Uterus (tissue), 4 donors: Measurements from ENCODE around the gene CD93. TPM values are rescaled to one million over a fixed set of nuclear protein-coding genes. Genes with fewer than 3 reads are reported as not detected.
A peak's percentile ranks its signal among the peaks of the same experiment; 100 is the strongest.

Source experiments
- DNase-seq, 2 donors: peaks; one replicate each; pipeline ENCODE4 v3.0.0-alpha.2; 2019 to 2020
- H3K27ac ChIP-seq, 2 donors: fragments of 200-600 bp; sonication (generic); 1 replicate in 1 of 2; 2 replicates in 1 of 2; pipeline ENCODE4 v1.5.1; 2016 to 2018
- H3K27me3 ChIP-seq, 2 donors: fragments of 200-600 bp; sonication (generic); one replicate each; pipeline ENCODE4 v1.5.1; 2018 to 2019; ENCODE audit warnings: control low read depth in 1 of 2
- H3K36me3 ChIP-seq, 2 donors: fragments of 200-600 bp; sonication (generic); one replicate each; pipeline ENCODE4 v1.5.1; 2019; ENCODE audit warnings: control low read depth in 1 of 2
- H3K4me1 ChIP-seq, 2 donors: fragments of 200-600 bp; sonication (generic); one replicate each; pipeline ENCODE4 v1.5.1; 2018 to 2019; ENCODE audit warnings: control low read depth in 1 of 2
- H3K4me3 ChIP-seq, 2 donors: fragments of 200-600 bp; sonication (generic); 1 replicate in 1 of 2; 2 replicates in 1 of 2; pipeline ENCODE4 v1.5.1; 2018 to 2019; ENCODE audit warnings: mild to moderate bottlenecking in 1 of 2
- H3K9me3 ChIP-seq, 2 donors: fragments of 200-600 bp; sonication (generic); one replicate each; pipeline ENCODE4 v1.5.1; 2019; ENCODE audit warnings: control low read depth in 1 of 2
- CTCF ChIP-seq, 4 experiments: fragments of 200-600 bp in 2 of 4; fragments of 450-650 bp in 2 of 4; sonication (generic) in 2 of 4; IDR thresholded peaks; one replicate each; pipeline ENCODE4 v1.5.1; 2016 to 2019; ENCODE audit warnings: antibody characterized with exemption in 4 of 4, mild to moderate bottlenecking in 2 of 4, moderate library complexity in 1 of 4
- POLR2A ChIP-seq, 2 donors: fragments of 450-650 bp; IDR thresholded peaks; one replicate each; pipeline ENCODE4 v1.6.1; 2016; ENCODE audit warnings: antibody characterized with exemption in 2 of 2, mild to moderate bottlenecking in 1 of 2, moderate library complexity in 1 of 2
- intact Hi-C: fragments of 100-400 bp; cut with DNase I; formaldehyde crosslinking; loops from one replicate; pipeline ENCODE4 v1.15.1; 2023; ENCODE audit warnings: low total_unique reads
- total RNA-seq, 4 donors: library from RNA; depleted of rRNA in 3 of 4; stranded (reverse); fragments of >200 nt in 3 of 4; gene quantifications; one replicate each; pipeline versions ENCODE4 v1.1.0 to v1.2.4, GENCODE V29; 2014 to 2023
- donor health status: DM: yes; HTN: yes; CAD: no.

CD93 gene
- total RNA-seq, 4 donors from 2014 or later: 49.1 to 100 (median 76.4) TPM

- Histone ChIP-seq H3K36me3 (no peaks in the 10 kb centered on the region), H3K27me3 (no peaks in the 10 kb centered on the region), H3K27ac (no peak overlapping the region), H3K4me1 (peaks cover 0 to 9% of the 10 kb centered on the region in 2 donors), H3K4me3 (no peak overlapping the region), H3K9me3 (no peaks in the 10 kb centered on the region)
- intact Hi-C loops: no loop called here
- DNase-seq: no peak
- TF ChIP-seq CTCF (IDR thresholded peaks at IDR 0.05) (no peak), POLR2A (IDR thresholded peaks at IDR 0.05) (no peak)
These were observed 27.9 kb downstream of the CD93 start for GRCh38 chr20:23058240-23058639.

GRCh38 chr20:23052904-23053303 lies 33.2 kb downstream of the CD93 start:
- Histone ChIP-seq H3K4me3 (no peak overlapping the region), H3K27ac (no peak overlapping the region), H3K9me3 (no peaks in the 10 kb centered on the region), H3K4me1 (peaks cover 0 to 15% of the 10 kb centered on the region in 2 donors), H3K36me3 (no peaks in the 10 kb centered on the region), H3K27me3 (peaks cover 0 to 2% of the 10 kb centered on the region in 2 donors)
- TF ChIP-seq POLR2A (IDR thresholded peaks at IDR 0.05) (no peak), CTCF (IDR thresholded peaks at IDR 0.05) (no peak)
- intact Hi-C loops: no loop called here
- no peak for DNase-seq

GRCh38 chr20:23050847-23051627 lies 35.1 kb downstream of the CD93 start:
- peak overlapping the region; percentile 69 to 73 for H3K27ac ChIP-seq
- H3K4me3 ChIP-seq: peak overlapping the region; percentile 13 to 34
- no peaks in the 10 kb centered on the region for H3K36me3 ChIP-seq
- peaks cover 0 to 14% of the 10 kb centered on the region in 2 donors for H3K27me3 ChIP-seq
- no peaks in the 10 kb centered on the region for H3K9me3 ChIP-seq
- intact Hi-C loops: no loop called here
- TF ChIP-seq POLR2A (IDR thresholded peaks at IDR 0.05) (peak in 1 of 2 donors; percentile 20), CTCF (IDR thresholded peaks at IDR 0.05) (peak; percentile 26 to 63 (median 53))
- DNase-seq: peak; percentile 51 to 61
- peaks cover 0 to 15% of the 10 kb centered on the region in 2 donors for H3K4me1 ChIP-seq

- intact Hi-C loops: no loop called here
- no peak for TF ChIP-seq CTCF (IDR thresholded peaks at IDR 0.05)
- TF ChIP-seq POLR2A (IDR thresholded peaks at IDR 0.05): no peak
- peak in 1 of 2 donors; percentile 43 for DNase-seq
These were observed 35.9 kb downstream of the CD93 start for GRCh38 chr20:23050076-23050838.

More at GRCh38 chr20:23050076-23050838, 35.9 kb downstream of the CD93 start:
- H3K9me3 ChIP-seq: no peaks in the 10 kb centered on the region
- H3K27me3 ChIP-seq: peaks cover 0 to 14% of the 10 kb centered on the region in 2 donors
- H3K4me3 ChIP-seq: peak overlapping the region; percentile 13 to 34
- H3K27ac ChIP-seq: peak overlapping the region; percentile 69 to 73
- peaks cover 0 to 15% of the 10 kb centered on the region in 2 donors for H3K4me1 ChIP-seq
- no peaks in the 10 kb centered on the region for H3K36me3 ChIP-seq
